ENCODE data around the gene PTGER4.

- no peak for TF ChIP-seq CTCF (IDR thresholded peaks at IDR 0.05)
- no peak for TF ChIP-seq POLR2A (IDR thresholded peaks at IDR 0.05)
Measured at GRCh38 chr5:40652441-40653220, 27.1 kb upstream of the PTGER4 start.
